ENCODE measurements around the gene NR2F1. TPM values are rescaled to one million over a fixed set of nuclear protein-coding genes. Genes with fewer than 3 reads are reported as not detected.

The NR2F1 gene
- total RNA-seq, 4 donors from 2014 or later = 29.4 to 111 (median 37.8) TPM

- peak overlapping the region; percentile 54 to 74 for H3K4me3 ChIP-seq
- peak overlapping the region; percentile 48 to 91 (median 82) for H3K27ac ChIP-seq
- H3K9me3 ChIP-seq = no peaks in the 10 kb centered on the region
- 31% methylated on average over 2 of the region's 49 CpGs; no CpG with 5 or more reads in 1 of the 2 donors for WGBS, 2 donors (ENCODE audit: low coverage in 1 of 2)
- TF ChIP-seq CTCF (IDR thresholded peaks at IDR 0.05) (peak in 2 of 4 experiments; percentile 7 to 15), EP300 (IDR thresholded peaks at IDR 0.05) (no peak), POLR2AphosphoS5 (IDR thresholded peaks at IDR 0.05) (peak; percentile 68), POLR2A (IDR thresholded peaks at IDR 0.05) (no peak)
- H3K4me1 ChIP-seq = peaks cover 0 to 70% (median 12%) of the 10 kb centered on the region in 3 donors
- no peak for ATAC-seq
- H3K36me3 ChIP-seq = no peaks in the 10 kb centered on the region
- peaks cover 8% of the 10 kb centered on the region for H3K27me3 ChIP-seq
Measured at GRCh38 chr5:93578813-93579691, 4.0 kb upstream of the NR2F1 start.

- no peak for ATAC-seq
- peaks cover 8% of the 10 kb centered on the region for H3K27me3 ChIP-seq
- peaks cover 0 to 63% (median 12%) of the 10 kb centered on the region in 3 donors for H3K4me1 ChIP-seq
- peak overlapping the region; percentile 54 to 74 for H3K4me3 ChIP-seq
- peak overlapping the region; percentile 48 to 91 (median 82) for H3K27ac ChIP-seq
- no peaks in the 10 kb centered on the region for H3K36me3 ChIP-seq
- no peaks in the 10 kb centered on the region for H3K9me3 ChIP-seq
- WGBS, 2 donors (ENCODE audit: low coverage in 1 of 2) = no CpG with 5 or more reads among the region's 32 CpGs
- no peak for TF ChIP-seq CTCF (IDR thresholded peaks at IDR 0.05)
- no peak for TF ChIP-seq POLR2AphosphoS5 (IDR thresholded peaks at IDR 0.05)
- TF ChIP-seq POLR2A (IDR thresholded peaks at IDR 0.05) = no peak
- TF ChIP-seq EP300 (IDR thresholded peaks at IDR 0.05) = no peak
Measured at GRCh38 chr5:93579692-93580062, 3.3 kb upstream of the NR2F1 start.

- peaks cover 0 to 59% (median 9%) of the 10 kb centered on the region in 3 donors for H3K4me1 ChIP-seq
- H3K27ac ChIP-seq = peak overlapping the region; percentile 48 to 91 (median 82)
- ATAC-seq = no peak
- peaks cover 8% of the 10 kb centered on the region for H3K27me3 ChIP-seq
- peak overlapping the region; percentile 54 to 74 for H3K4me3 ChIP-seq
- no peaks in the 10 kb centered on the region for H3K9me3 ChIP-seq
- no peaks in the 10 kb centered on the region for H3K36me3 ChIP-seq
- 0 to 2% methylated on average over 10 to 28 of the region's 73 CpGs for WGBS, 2 donors (ENCODE audit: low coverage in 1 of 2)
- TF ChIP-seq CTCF (IDR thresholded peaks at IDR 0.05) (no peak), EP300 (IDR thresholded peaks at IDR 0.05) (no peak), POLR2A (IDR thresholded peaks at IDR 0.05) (no peak), POLR2AphosphoS5 (IDR thresholded peaks at IDR 0.05) (no peak)
Measured at GRCh38 chr5:93580063-93580926, 2.7 kb upstream of the NR2F1 start.

GRCh38 chr5:93580927-93581445 is 2.0 kb upstream of the NR2F1 start, which contains the start of gene NR2F1-AS1:
Gene NR2F1-AS1, minus strand, starts transcription at chr5:93581219.
- TF ChIP-seq CTCF (IDR thresholded peaks at IDR 0.05) = no peak
- TF ChIP-seq POLR2A (IDR thresholded peaks at IDR 0.05) = peak in 1 of 2 donors; percentile 16
- peaks cover 0 to 59% (median 9%) of the 10 kb centered on the region in 3 donors for H3K4me1 ChIP-seq
- H3K9me3 ChIP-seq = no peaks in the 10 kb centered on the region
- H3K4me3 ChIP-seq = peak within 1 kb of the TSS; percentile 54 to 74
- peaks cover 8% of the 10 kb centered on the region for H3K27me3 ChIP-seq
- 0% methylated on average over 3 of the region's 41 CpGs; no CpG with 5 or more reads in 1 of the 2 donors for WGBS, 2 donors (ENCODE audit: low coverage in 1 of 2)
- no peaks in the 10 kb centered on the region for H3K36me3 ChIP-seq
- ATAC-seq = peak; percentile 22
- peak within 1 kb of the TSS; percentile 48 to 94 (median 86) for H3K27ac ChIP-seq

Measured in gastroesophageal sphincter (tissue), 4 donors.